ENCODE results near the gene RAET1E.

GRCh38 chr6:149941583-149942460, 43.9 kb upstream of the RAET1E start, which contains the start of gene ULBP2:
- no peak for TF ChIP-seq CTCF (IDR thresholded peaks at IDR 0.05; ENCODE audit: insufficient read depth, low read length, poor library complexity, severe bottlenecking)
- no peak for TF ChIP-seq EZH2phosphoT487 (conservative IDR thresholded peaks at IDR 0.05; ENCODE audit: low read length)

Measured in SU-DHL-6 (cell line).